Astrocyte of the cerebellum (primary cell): ENCODE results near the gene CRYBA1.
"Not testable (repeated sequence)": the region's sequence is repeated elsewhere in the genome, so short reads cannot be mapped to it uniquely, and the experiment has no call there.

Source experiments
- DNase-seq: peaks from one replicate; pipeline ENCODE4 v3.0.0-alpha.2; 2011; ENCODE audit warnings: low read depth
- H3K4me3 ChIP-seq: 2 replicates; pipeline ENCODE4 v1.5.1; 2011; ENCODE audit warnings: mild to moderate bottlenecking, low read depth, low read length, moderate library complexity
- in situ Hi-C: cut with HindIII; loops from 2 replicates; pipeline ENCODE4 v1.10.0; 2017; ENCODE audit warnings: low sequenced_read_pairs
- TF ChIP-seq, protein P1 (sequence below): IDR thresholded peaks from 2 replicates; pipeline ENCODE4 v1.5.1; 2012; ENCODE audit warnings: low read length, low read depth, moderate library complexity, mild to moderate bottlenecking; ENCODE audit errors: missing control alignments

CRYBA1 gene

DNA sequence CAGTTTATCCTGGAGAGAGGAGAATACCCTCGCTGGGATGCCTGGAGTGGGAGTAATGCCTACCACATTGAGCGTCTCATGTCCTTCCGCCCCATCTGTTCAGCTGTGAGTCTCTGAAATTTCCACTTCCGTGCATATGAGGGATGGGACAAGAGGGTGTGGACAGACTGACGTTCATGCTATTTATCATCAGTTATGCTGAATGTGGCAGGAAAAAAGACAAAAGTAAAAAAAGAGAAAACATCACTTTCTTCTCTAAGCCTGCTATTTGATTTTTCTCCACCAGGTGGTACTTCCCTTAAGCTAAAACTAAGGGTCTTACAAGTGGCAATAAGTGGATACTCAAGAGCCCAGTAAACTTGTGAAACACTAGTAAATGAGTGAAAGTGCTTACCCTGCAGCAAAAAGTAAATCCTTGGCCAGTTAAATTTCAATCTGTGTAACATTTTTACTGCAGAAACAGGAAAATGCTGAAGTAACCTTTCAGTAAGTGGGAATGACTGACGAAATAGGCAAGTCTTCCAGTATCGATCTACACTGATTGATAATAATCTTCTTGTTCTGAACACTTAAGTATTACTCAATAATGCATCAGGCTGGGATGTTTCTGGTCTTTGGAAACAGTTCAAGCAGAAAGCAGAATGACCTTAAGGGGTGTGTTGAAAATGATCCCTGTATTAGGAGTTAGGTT, 5.6 kb downstream of the CRYBA1 start:
- H3K4me3 ChIP-seq: no peak overlapping the region
- TF ChIP-seq, protein P1, sequence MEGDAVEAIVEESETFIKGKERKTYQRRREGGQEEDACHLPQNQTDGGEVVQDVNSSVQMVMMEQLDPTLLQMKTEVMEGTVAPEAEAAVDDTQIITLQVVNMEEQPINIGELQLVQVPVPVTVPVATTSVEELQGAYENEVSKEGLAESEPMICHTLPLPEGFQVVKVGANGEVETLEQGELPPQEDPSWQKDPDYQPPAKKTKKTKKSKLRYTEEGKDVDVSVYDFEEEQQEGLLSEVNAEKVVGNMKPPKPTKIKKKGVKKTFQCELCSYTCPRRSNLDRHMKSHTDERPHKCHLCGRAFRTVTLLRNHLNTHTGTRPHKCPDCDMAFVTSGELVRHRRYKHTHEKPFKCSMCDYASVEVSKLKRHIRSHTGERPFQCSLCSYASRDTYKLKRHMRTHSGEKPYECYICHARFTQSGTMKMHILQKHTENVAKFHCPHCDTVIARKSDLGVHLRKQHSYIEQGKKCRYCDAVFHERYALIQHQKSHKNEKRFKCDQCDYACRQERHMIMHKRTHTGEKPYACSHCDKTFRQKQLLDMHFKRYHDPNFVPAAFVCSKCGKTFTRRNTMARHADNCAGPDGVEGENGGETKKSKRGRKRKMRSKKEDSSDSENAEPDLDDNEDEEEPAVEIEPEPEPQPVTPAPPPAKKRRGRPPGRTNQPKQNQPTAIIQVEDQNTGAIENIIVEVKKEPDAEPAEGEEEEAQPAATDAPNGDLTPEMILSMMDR: peak; percentile 48
- no peak for DNase-seq
- in situ Hi-C loops: no loop called here

DNA sequence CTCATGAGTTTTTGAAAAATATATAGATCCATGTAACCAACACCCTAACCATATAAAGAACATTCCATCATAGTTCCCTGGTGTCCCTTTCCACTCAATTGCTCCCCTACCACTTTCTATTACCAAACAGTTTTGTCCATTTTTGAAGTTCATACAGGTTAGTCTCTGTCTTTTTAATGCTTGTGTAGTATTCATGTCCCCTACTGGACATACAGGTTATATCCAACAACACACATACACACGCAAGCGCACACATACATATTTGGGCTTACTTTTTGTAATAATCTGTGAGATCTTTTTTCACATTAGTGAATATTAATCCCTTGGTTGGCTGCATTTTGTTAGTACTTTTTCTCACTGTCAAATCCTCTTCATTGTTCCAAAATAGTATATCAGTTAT, 6.4 kb downstream of the CRYBA1 start:
- DNase-seq: no peak
- H3K4me3 ChIP-seq: no peak overlapping the region
- in situ Hi-C loops: no loop called here
- TF ChIP-seq, protein P1: no peak

DNA sequence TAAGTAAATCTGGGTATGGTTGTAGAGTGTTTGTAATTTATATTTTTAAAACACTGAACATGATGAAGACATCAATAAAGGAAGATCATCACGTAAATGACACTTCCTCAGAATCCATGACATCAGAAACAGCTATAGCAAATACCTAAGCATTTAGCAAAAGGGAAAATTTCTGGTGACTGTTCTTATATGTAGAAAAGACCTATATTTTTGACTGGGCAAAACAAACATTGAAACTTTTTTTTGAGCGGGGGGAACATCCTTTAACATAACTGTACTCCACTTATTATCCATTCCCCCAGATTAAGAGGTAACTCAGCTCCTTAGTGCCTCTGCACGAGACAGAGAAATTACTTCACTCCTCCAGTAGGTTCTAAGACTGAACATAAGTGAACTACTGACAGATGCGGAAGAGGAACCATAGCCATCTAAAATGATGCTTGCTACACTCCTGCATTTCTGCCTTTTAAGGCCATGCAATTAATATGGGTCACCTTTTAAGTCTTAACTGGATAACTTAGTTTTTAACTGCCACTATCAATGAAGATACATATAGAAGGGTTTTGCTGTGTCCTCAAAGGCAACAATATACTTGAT, 9.4 kb downstream of the CRYBA1 start:
- DNase-seq: no peak
- in situ Hi-C loops: no loop called here
- TF ChIP-seq, protein P1: no peak
- H3K4me3 ChIP-seq: no peak overlapping the region

DNA sequence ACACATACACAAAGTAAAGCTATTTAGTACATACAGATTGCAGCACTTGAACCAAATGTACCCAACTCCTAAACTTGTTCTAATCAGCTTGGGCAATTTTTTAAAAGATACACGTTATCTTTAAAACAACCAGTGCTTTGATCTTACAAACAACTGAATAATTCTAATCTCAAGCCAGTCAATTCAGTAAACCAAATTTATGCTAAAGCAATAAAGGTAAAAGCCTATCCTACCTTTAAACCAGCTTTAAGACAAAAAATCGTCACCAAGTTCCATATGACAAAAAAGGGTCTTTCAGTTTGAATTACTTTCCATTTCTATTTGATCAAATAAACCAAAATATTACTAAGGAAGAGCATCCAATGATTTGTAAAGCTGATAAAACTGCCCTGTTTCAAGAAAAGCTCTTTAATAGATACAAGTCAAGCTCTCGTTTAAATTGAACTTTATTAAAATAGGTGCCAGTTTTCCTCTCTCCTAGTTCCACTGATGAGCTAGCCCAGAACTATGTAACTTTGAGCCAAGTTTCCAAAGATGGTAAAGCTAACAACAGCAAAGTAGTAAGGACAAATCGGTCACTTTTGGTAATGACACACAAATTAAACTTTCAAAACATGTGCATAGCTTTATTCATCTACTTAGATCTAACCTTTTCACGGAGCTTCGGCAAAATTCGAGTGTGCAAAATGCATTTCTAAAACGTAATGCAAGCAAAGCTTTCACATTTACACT, 10.2 kb downstream of the CRYBA1 start:
- in situ Hi-C loops: no loop called here
- TF ChIP-seq, protein P1: no peak
- no peak overlapping the region for H3K4me3 ChIP-seq
- DNase-seq: no peak

DNA sequence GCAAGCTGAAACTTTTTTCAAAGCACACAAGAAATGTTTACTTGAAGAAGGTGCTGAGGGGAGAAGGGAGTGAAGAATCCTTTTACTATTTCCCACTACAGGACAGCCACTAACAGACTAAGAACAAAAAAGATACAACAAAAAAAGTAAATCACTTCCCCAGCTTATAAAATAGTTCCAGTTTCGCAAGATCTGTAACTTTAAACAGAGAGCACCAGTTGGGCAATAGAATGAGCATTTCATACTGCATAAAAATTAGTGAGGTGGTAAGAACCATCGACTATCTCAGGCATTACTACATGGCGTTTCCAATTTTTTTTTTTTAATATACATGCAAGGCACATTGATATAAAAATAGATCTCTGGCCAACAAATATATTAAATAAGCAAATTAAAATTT, 11.1 kb downstream of the CRYBA1 start:
- in situ Hi-C loops: no loop called here
- no peak for DNase-seq
- no peak overlapping the region for H3K4me3 ChIP-seq
- TF ChIP-seq, protein P1: no peak

DNA sequence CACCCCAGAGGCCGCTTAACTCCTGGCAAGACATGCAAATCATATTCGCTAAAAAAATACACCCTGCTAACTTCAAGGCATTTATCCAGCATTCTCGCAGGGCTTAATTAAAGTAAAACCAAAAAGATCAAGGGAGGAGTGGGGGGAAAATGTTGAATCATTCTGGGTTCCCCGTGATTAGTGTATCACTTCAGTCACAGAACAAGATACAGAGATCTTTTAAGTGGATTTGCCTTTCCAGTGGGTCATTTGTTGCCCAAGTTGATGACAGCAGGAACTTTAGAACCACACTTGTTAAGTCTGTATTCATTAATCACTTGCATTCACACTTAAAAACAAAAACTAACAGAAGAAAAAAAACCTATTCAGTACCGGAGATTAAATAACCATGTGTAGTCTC, 17.3 kb downstream of the CRYBA1 start:
- TF ChIP-seq, protein P1: no peak
- no peak overlapping the region for H3K4me3 ChIP-seq
- in situ Hi-C loops: no loop called here
- no peak for DNase-seq

DNA sequence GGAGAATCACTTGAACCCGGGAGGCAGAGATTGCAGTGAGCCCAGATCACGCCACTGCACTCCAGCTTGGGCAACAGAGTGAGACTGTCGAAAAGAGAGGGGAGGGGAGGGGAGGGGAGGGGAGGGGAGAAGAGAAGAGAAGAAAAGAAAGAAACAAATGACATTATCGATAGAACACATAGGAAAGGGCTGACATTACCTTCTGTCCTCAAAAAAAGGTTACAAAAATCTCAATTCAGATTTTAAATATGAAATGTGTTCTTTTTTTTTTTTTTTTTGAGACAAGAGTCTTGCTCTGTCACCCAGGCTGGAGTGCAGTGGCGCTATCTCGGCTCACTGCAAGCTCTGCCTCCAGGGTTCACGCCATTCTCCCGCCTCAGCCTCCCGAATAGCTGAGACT, 25.3 kb downstream of the CRYBA1 start:
- DNase-seq, in situ Hi-C loops, H3K4me3 ChIP-seq: not testable (repeated sequence)
